Calu3 (cell line): ENCODE measurements around the gene RAB42. TPM values are rescaled to one million over a fixed set of nuclear protein-coding genes. Genes with fewer than 3 reads are reported as not detected.

Experiments
- Bru-seq: library from RNA; stranded (reverse); fragments of 400-500 nt; gene quantifications from one replicate; lab custom pipeline; 2021; lab: Mats Ljungman, UMichigan
- BruChase-seq, 2 experiments: library from RNA; stranded (reverse); fragments of 400-500 nt; gene quantifications; one replicate each; lab custom pipeline; 2021; lab: Mats Ljungman, UMichigan
- BruUV-seq: library from RNA; stranded (reverse); fragments of 400-500 nt; replicated peaks from 2 replicates; lab custom pipeline; 2021; lab: Mats Ljungman, UMichigan
- CTCF ChIA-PET: fragments of 300-600 bp; sonication (Branson Sonifier 250); formaldehyde crosslinking; loops from one replicate; lab custom pipeline; 2022; ENCODE audit warnings: antibody characterized with exemption; lab: Charles Lee
- DNase-seq: peaks from one replicate; pipeline ENCODE4 v3.0.0; 2022
- H3K27ac Mint-ChIP-seq: one replicate; pipeline ENCODE4 v1.8.0; 2022; ENCODE audit warnings: mixed read lengths; ENCODE audit not compliant: unreplicated experiment
- H3K27me3 Mint-ChIP-seq: one replicate; pipeline ENCODE4 v1.8.0; 2022; ENCODE audit warnings: mixed read lengths; ENCODE audit not compliant: unreplicated experiment
- H3K36me3 Mint-ChIP-seq: one replicate; pipeline ENCODE4 v1.8.0; 2022; ENCODE audit warnings: mild to moderate bottlenecking, moderate library complexity, mixed read lengths; ENCODE audit not compliant: insufficient read depth, unreplicated experiment
- H3K4me1 Mint-ChIP-seq: one replicate; pipeline ENCODE4 v1.8.0; 2022; ENCODE audit warnings: mild to moderate bottlenecking, low read depth, mixed read lengths; ENCODE audit not compliant: unreplicated experiment
- H3K4me3 Mint-ChIP-seq: one replicate; pipeline ENCODE4 v1.8.0; 2022; ENCODE audit warnings: mild to moderate bottlenecking, low read depth, moderate library complexity, mixed read lengths; ENCODE audit not compliant: unreplicated experiment
- H3K9me3 Mint-ChIP-seq: one replicate; pipeline ENCODE4 v1.8.0; 2022; ENCODE audit warnings: low read depth, mixed read lengths; ENCODE audit not compliant: unreplicated experiment
- intact Hi-C: fragments of 100-400 bp; cut with micrococcal nuclease; formaldehyde crosslinking; loops from one replicate; pipeline ENCODE4 v1.10.0; 2022; ENCODE audit not compliant: unreplicated experiment
- long read RNA-seq: library from polyadenylated mRNA; stranded (forward); transcript quantifications from one replicate; pipeline ENCODE4 v2.0.0, GENCODE V29; 2022
- total RNA-seq: library from RNA; stranded (reverse); gene quantifications from 2 replicates; pipeline ENCODE4 v1.2.3, GENCODE V29; 2022
- TF ChIP-seq, protein P1 (sequence below): fragments of 200-600 bp; IDR thresholded peaks from one replicate; pipeline ENCODE4 v1.8.0; 2022; ENCODE audit warnings: antibody characterized with exemption; ENCODE audit not compliant: unreplicated experiment

Gene RAB42, protein sequence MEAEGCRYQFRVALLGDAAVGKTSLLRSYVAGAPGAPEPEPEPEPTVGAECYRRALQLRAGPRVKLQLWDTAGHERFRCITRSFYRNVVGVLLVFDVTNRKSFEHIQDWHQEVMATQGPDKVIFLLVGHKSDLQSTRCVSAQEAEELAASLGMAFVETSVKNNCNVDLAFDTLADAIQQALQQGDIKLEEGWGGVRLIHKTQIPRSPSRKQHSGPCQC
- total RNA-seq (1.1 and 1.3 TPM in 2 replicates), Bru-seq, nascent RNA (percentile 29 among the genes with signal in this experiment), BruChase-seq, experiment 1, labeled RNA remaining after a 6-hour chase (percentile 38 among the genes with signal in this experiment), BruChase-seq, experiment 2, labeled RNA remaining after a 2-hour chase (percentile 36 among the genes with signal in this experiment)
- long read RNA-seq, partial matches to known transcripts, result 0 of 2 reads
- long read RNA-seq, other reads (novel, unspliced or antisense), result 1 of 2 reads

DNA sequence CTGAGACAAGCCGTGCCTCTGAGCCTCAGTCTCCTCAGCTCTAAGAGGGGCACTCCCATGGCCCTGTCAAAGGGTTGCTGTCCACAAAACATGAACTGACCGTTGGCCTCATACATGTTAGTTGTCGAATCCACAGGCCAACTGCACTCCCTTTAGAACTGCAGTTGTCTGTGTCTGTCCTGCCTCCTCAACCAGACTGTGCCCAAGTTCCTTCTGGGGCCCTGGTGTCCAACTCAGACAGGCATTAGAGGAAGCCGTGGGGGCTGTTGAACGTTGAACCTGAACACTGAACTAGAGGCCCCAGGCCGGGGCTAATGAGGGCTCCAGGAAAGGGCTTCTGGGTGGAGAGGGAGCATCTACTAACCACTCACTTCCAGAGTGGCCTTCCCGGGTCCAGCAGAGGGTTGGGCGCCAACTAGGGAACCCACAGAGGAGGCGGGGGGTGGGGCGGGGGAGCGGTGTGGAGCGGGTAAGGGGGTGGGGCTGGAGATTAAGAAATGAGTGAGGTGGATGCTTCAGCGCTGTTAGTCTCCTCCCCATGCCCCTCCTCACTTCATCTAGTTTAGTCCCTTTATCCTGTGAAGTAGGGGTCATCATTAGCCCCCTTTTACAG, at the start of gene RAB42:
Gene RAB42 (plus strand): TSS at position 558 of the 613 bp plus-strand sequence. CDS start 247 bp downstream, outside the sequence.
- DNase-seq, result no peak
- TF ChIP-seq, protein P1, sequence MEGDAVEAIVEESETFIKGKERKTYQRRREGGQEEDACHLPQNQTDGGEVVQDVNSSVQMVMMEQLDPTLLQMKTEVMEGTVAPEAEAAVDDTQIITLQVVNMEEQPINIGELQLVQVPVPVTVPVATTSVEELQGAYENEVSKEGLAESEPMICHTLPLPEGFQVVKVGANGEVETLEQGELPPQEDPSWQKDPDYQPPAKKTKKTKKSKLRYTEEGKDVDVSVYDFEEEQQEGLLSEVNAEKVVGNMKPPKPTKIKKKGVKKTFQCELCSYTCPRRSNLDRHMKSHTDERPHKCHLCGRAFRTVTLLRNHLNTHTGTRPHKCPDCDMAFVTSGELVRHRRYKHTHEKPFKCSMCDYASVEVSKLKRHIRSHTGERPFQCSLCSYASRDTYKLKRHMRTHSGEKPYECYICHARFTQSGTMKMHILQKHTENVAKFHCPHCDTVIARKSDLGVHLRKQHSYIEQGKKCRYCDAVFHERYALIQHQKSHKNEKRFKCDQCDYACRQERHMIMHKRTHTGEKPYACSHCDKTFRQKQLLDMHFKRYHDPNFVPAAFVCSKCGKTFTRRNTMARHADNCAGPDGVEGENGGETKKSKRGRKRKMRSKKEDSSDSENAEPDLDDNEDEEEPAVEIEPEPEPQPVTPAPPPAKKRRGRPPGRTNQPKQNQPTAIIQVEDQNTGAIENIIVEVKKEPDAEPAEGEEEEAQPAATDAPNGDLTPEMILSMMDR, result no peak
- Mint-ChIP-seq H3K9me3 (no peaks in the 10 kb centered on the region), H3K4me1 (no peaks in the 10 kb centered on the region), H3K4me3 (peak within 1 kb of the TSS; percentile 69), H3K27me3 (no peaks in the 10 kb centered on the region), H3K36me3 (peaks cover 12% of the 10 kb centered on the region), H3K27ac (no peak within 1 kb of the TSS)
- CTCF ChIA-PET, result no interaction called here
- intact Hi-C loops, result no loop called here
- BruUV-seq, result no TSS peak

DNA sequence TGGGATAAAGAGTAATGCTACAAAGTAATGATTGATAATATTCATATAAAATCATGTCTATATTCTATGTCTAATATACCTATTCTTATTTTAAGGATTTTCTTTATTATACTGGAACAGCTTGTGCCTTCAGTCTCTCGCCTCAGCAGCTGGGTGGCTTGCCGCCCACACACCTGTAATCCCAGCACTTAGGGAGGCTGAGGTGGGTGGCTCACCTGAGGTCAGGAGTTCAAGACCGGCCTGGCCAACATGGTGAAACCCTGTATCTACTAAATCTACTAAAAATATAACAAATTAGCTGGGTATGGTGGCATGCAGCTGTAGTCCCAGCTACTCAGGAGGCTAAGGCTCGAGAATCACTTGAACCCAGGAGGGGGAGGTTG, 46.8 kb upstream of the RAB42 start:
- intact Hi-C loops, result no loop called here
- TF ChIP-seq, protein P1, result no peak
- no TSS peak for BruUV-seq
- Mint-ChIP-seq H3K4me3 (no peak overlapping the region), H3K9me3 (no peaks in the 10 kb centered on the region), H3K36me3 (peaks cover 6% of the 10 kb centered on the region), H3K27ac (no peak overlapping the region), H3K4me1 (no peaks in the 10 kb centered on the region), H3K27me3 (no peaks in the 10 kb centered on the region)
- CTCF ChIA-PET, result no interaction called here
- no peak for DNase-seq

DNA sequence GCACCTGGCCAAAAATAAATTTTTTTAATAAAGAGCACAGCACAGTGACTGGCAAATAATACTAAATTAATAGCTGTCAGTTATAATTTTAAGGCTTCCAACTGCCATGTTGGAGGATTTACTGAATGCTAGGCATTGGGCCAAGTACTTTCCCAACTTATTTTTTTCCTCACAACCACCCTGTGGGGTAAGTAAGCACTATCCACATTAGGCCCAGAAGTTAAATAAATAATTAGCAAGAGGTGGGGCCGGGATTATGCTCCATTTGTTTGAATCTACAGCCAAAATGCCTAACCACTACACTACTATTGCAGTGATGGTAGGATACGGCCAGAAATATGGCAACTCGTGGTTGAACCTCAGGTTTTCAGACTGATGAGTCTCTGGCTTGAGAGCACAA, 43.7 kb upstream of the RAB42 start:
- no TSS peak for BruUV-seq
- Mint-ChIP-seq H3K27me3 (no peaks in the 10 kb centered on the region), H3K27ac (no peak overlapping the region), H3K4me3 (no peak overlapping the region), H3K9me3 (no peaks in the 10 kb centered on the region), H3K36me3 (peaks cover 11% of the 10 kb centered on the region), H3K4me1 (no peaks in the 10 kb centered on the region)
- CTCF ChIA-PET, result no interaction called here
- no peak for DNase-seq
- intact Hi-C loops, result no loop called here
- TF ChIP-seq, protein P1, result no peak

DNA sequence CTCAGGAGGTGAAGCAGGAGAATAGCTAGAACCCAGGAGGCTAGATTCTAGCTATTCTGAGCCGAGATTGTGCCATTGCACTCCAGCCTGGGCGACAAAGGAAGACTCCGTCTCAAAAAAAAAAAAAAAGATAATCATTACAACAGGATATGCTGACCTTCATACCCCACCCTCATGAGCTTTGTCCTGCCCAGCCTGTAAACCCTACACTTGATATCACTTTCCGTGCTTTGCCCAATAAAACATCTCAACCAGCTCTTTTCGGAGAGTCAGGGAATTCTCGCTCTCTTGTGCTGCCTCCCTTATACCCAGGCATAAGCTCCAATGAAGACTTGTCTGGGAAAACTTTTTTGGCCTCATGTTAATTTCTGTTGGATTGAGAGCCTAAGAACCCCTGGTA, 40.7 kb upstream of the RAB42 start:
- TF ChIP-seq, protein P1, result no peak
- Mint-ChIP-seq H3K36me3 (peaks cover 33% of the 10 kb centered on the region), H3K9me3 (no peaks in the 10 kb centered on the region), H3K27me3 (no peaks in the 10 kb centered on the region), H3K4me3 (no peak overlapping the region), H3K4me1 (no peaks in the 10 kb centered on the region), H3K27ac (no peak overlapping the region)
- intact Hi-C loops, result no loop called here
- CTCF ChIA-PET, result interaction anchor here (0.6 kb wide), 2 partner anchors 8 to 49 kb away, joined by 3 to 4 read pairs; no protein-coding TSS in a partner anchor
- BruUV-seq, result no TSS peak
- DNase-seq, result no peak
